NCI-H345 treated with DMSO at 0.1 percent for 48 hours (cell line): ENCODE results near the gene COL19A1.

Experiments used
- DNase-seq: peaks from one replicate; lab custom pipeline; 2025; ENCODE audit not compliant: unreplicated experiment; lab: John Stamatoyannopoulos, UW

COL19A1 gene

DNA sequence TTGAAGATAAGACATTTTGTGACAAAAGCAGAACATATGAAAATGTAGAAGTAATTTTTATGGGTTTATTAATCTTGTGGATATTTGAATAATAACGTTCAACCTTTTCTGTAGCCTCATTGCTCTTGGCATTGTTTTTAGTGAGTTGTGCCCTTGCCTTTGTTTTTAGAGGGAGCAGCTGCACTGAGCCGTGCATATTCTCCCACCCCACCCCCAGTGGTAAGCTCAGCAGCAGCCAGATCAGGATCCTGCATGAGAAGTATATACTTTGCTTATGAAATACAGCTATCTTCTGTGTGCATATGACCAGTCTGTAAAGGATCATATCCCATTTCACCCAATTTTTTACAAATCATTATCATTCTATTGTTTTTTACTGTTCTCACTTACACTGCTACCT is 252.3 kb downstream of the COL19A1 start:
- DNase-seq = no peak

DNA sequence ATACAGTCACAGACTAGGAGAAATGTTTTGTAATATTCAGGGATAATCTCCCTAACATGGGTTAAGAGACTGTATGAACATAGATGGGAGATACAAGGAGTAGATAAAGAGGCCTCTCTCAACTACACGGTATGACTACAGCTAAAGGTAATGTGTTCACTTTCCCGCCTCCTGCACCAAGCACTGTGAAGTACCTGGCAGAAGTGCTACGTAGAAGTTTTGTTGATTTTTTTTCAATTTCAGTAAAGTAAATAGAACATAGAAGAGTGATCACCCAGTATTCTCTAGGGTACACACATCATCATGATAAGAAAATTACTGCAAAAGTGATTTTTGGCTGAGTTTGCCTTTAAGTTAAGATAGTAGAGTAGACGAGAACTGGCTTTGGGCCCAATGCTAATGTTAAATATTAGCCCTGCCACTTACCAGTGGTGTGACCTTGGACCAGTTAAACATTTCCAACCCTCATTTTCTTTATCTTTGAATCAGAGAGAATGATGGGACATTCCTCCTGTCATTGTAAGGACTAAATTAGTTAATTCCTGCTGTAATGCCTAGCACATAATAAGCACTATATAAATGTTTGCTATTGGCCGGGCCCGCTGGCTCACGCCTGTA is 253.0 kb downstream of the COL19A1 start:
- DNase-seq = no peak

DNA sequence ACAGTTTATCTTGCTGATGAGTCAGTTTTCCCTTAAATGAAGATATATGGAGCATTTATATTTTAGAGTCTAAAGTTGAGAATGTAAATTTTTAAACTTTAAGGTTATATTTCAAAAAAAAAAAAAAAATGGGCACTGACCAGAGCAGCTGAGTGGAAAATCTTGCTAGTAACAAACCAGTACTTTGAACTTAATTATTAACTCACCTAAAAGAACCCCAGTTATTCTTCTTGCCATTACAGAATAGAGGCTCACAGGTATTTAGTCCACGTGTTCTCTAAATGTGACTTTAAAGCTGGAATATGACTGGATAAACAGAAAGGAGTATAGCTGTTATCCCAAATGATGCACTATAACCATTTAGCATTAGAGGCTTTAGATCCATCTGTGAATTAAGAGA is 258.1 kb downstream of the COL19A1 start:
- DNase-seq = no peak

DNA sequence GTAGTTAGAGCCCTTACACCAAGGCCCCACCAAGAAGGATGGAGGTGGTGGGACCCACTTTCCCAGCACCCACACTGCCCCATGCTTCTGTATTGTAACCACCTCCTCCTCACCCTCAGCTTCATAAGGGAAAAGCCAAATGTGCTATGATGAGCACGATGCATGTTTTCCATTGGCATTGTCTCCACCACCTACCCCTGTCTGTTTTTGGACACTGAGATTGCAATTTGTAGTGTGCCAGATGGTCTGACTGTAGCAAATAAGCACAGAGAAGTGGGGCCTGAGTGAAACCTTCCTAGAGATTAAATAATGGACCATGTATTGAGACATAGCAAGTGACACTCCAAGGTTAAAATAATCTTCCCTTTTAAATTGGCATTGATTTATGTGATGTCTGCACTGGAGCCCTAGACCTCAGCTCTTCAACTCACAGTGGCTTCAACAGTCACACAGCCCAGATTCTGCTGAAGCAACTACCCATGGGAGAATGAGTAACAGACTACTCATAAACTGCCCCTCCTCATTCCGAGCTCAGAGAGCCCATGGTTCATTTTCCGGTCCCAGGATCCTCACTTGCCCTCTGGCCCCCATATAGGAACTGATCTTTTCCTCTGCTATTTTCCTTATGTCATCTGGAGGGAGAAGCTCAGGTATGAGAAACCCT is 258.7 kb downstream of the COL19A1 start:
- DNase-seq = no peak

DNA sequence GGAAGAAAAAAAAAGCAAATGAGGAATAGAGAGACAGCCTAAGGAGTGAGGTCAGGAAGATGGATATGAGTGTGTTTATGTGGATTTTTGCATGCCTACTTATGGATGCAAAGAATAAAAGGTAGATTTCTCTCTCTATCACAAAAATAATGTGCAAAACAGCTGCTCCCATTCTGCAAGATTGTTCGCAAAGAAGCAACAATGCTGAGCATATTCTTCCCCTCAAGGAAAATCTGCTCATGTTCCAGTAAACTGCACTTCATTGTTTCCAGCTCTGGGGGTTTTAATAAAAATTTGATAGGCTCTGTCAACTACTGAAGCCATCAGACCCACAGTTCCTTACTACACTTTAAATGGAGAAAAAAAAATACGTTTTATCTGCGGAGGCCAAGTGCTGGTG is 259.2 kb downstream of the COL19A1 start:
- DNase-seq = no peak

DNA sequence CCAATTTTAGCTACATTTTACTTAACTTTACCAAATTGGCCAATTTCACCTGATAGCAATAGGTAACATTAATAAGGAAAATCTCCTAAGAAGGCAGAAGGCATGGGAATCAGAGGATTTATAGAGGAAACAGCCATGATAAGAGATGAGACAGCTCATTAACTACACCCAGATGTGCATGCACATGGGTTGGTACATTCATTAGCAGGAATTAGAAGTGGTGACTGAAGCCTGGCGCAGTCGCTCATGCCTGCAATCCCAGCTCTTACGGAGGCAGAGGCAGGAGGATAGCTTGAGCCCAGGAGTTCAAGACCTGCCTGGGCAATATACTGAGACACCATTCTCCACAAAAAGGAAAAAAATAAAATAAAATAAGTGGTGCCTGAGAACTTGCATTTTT is 263.0 kb downstream of the COL19A1 start:
- no peak for DNase-seq

DNA sequence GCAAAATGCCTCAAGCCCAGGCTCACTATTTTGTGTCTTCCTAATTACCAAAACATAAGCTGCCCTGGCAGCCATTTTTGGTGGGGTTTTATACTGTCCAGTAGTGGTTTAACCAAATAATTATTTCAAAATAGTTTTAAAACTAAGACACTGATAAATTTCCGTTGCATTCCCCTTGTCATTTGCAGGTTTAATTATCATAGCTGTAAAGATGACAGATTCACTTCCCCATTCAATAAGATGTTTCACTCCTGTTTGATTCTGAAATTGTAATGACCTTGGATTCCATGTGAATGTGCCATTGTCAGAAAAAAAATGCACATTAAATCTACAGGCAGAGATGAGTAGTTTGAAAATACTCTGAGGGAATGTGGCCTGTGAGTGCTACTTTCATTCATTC is 264.5 kb downstream of the COL19A1 start:
- DNase-seq = no peak

DNA sequence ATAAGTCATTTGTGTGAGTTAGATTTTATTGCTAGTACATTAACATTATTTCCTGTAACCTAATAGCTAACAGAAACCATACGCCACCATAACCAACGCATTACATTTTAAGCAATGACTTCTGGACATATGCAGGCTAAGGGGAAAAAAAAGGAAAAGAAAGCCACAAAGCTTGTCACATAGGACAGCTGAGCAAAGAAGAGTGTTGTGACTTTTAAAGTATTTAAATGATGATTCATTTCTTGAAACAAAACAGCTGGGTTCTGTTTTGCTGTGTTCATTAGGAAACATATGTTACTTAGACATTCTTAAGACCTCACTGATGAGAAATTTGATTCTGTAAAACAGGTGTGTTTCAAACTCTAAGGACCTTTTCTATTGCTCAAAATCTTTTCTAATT is 265.2 kb downstream of the COL19A1 start:
- no peak for DNase-seq

DNA sequence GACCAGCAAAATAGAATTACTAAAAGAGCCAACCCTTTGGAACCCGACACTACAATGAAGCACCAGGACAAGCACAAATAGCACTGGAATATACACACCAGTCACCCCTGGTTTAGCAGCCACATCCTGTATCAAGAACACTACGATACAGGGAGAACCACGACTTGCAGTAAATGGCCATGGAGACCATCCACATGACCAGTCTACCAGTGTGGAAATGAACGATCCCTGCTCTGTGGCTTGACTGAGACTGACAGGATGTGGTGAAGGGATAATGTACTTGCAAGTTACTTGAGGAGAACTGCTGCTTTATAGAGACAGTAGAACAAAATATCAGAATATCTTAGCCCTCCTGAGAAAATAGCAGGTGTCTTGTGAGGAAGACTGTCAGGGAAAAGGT is 266.9 kb downstream of the COL19A1 start:
- DNase-seq = no peak

DNA sequence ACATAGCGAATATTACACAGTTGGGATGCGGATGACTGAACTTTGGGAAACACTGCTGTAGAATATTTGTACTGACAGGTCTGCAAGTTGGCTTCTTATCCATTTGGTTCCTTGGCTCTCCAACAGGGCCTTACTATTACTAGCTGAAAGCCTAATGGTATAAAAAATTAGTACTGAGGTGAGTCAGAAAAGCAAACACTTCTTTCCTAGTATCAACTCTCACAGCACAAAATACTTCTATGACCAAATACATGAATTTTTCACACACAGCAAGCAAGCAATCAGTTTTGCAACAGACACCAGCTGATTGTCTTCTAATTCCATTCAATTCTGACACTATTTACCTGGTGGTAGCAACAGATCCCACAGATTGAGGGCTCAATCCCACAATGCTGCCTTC is 268.2 kb downstream of the COL19A1 start:
- no peak for DNase-seq

DNA sequence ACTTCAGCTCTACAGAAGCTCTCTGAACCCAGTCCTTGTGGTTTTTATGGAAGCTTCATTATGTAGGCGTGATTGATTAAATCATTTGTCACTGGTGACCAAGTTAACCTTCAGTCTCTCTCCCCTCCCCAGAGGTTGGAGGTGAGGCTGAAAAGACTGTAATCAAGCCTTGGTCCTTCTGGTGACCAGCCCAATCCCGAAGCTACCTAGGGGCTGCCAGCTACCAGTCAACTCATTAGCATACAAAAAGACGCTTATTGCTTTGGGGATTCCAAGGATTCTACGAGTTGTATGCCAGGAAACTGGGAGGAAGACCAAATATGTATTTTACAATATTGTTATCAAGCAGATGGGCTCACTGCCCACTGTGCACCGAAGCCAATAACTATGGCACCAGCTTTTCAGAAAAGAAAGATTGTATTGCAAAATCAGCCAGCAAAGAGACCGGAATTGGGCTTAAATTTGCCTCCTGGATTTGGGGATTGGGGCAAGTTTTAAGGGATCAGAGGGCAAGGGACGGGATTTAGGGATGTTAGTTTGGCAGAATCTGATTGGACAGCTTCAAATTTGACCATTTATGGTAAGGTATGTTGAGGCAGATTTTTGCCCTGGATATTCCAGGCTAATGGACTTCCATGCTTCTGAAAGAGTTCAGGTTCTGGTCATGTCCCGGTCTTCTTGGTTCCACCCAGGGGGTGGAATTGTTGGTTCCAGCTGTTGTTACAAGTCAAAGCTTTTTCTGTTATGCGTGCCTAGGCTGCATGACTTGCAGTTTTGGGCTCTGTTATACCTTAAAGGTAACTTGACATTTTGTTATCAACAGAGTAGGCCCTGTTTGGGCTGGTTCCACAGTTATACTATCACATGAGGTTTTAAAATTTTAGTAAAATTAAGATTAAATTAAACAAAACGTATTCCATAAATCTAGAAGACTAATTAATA is 269.1 kb downstream of the COL19A1 start:
- no peak for DNase-seq

DNA sequence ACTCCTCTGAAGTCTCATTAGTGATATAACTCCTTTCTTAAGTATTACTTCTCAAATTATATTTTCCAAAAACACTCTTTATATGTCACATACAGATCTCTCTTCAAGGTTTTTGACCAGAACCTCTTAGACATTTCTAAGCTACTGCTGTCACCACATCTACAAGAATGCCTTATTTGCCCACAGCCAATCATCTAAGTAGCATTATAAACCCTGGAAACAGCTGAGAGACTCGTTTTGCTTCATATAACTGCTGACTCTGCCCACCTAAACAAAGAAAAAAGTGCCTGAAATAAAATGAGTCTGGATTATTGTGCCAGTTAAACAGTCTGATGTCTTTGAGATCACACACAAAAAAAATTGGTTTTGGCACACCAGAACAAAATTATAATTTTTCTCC is 270.6 kb downstream of the COL19A1 start:
- no peak for DNase-seq

DNA sequence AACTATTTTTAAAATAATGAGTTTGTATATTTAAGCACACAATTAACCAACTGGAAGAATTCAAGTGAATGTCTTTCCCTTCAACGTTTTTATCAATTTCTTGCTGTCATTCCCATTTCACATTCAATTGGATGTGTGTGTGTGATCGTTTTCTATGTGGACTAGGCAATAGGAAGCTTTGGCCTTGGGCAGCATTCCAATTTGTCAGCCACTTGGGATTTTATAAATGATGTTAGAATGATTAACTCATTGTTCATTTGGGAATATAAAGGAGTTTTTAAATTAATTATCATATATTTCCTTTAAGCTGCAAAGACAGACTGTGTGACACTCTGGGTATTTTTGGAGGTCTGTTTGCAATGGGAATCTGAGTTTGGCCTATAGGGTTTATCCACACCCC is 274.1 kb downstream of the COL19A1 start:
- no peak for DNase-seq

DNA sequence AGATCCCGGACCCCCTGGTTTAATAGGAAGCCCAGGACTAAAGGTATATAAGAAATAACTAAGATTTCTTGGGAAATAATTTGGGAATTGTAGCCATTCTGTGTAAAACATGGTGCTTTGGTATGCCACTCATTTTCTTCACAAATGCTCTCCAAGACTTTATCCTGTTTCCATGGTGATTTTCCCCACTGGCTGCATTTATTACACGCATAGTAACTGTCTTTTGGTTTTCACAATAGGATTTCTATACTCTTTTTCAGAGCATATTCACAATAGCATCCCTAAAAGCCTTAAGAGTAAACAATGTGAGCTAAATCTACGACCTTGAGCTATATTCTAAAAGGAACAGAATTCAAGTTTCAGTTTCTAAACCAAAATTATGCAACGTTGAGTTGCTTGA is 275.7 kb downstream of the COL19A1 start:
- no peak for DNase-seq

DNA sequence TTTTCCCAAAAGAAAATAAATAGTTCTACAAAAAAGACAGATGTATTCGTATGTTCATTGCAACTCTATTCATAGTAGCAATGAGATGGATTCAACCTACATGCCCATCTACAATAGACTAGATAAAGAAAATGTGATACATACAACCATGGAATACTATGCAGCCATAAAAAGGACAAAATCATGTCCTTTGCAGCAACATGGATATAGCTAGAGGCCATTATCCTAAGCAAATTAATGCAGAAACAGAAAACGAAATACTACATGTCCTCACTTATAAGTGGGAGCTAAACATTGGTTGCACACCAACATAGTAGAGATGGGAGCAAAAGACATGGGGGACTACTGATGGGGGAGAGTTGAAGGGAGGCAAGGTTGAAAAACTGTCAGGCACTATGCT is 278.8 kb downstream of the COL19A1 start:
- DNase-seq = no peak

DNA sequence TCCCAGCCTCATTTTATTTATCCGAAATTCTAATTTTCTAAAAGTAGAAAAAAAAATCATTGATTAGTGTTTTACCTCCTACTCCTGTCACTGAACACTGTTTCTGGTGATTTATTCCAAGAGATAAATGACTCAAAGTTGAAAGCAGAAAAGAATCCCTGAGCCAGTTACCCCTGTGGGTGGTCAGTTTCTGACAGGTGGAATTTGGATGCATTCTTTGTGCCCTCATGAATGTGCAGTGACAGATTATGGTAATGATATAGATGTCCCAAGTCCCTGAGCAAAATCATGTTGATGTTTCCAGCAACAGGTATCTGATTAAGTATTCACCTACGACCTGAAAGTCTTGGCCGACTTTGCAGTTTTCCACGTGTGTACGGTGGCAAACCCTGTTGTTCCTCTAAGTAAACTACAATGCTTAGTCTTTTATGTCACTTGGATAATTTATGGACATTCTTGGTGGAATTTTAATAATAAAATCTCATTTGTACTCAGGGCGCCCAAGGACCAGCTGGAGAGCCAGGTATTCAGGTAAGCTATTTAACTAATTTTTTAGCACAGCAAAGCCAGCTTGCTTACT is 282.9 kb downstream of the COL19A1 start:
- no peak for DNase-seq

DNA sequence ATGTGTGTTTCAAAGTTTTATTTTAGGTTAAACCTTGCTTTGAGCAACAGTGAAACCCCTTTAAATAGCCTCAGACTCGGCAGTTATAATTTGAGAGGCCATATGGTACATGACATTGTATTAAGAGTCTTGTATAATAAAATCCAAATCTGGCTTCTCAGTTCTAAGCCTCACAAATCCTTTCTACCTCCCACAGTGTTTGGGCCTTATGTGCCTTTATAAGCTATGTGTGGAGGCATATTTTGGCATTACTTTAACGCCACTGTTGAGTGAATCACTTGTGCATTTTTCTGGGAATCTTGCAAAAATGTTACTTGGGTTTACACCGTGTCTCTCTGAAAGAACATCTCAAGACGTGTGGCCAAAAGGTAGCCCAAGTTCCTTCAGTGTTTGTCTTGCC is 284.2 kb downstream of the COL19A1 start:
- DNase-seq = no peak

DNA sequence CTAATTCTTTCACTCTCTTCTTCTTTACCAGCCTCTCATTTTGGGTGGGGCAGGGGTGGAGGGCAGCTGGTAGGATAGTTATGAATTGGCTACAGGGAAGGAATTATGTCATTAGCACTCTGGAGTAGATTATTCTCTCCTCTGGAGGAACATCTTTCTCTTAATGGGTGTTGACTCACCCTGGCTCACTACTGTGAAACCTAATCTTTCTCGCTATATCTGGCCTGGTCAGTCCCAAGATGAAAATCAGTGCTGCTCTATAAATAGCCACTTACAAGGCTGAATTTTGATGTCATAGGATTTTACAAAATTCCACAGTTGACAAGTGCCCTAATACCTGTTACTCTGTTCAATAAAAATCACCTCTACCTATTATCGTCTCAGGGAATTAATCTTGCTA is 285.3 kb downstream of the COL19A1 start:
- no peak for DNase-seq

DNA sequence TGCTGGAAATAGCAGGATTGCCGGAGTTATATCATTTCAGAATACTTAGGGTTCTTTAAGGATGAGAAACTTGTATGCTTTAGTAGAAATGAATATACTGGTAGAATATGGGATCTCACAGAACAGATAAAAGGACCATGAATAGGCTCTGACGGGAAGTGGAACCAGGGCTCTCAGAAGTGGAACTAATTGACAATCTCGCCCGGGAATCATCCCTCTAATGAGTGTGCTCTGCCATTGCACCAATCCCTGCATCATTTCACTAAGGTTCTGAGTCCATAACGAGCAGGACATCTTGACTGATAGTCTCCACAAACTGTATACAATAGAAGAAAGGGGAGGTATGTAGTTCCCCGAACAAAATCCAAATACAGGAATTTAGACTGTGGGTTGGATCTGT is 286.4 kb downstream of the COL19A1 start:
- no peak for DNase-seq

DNA sequence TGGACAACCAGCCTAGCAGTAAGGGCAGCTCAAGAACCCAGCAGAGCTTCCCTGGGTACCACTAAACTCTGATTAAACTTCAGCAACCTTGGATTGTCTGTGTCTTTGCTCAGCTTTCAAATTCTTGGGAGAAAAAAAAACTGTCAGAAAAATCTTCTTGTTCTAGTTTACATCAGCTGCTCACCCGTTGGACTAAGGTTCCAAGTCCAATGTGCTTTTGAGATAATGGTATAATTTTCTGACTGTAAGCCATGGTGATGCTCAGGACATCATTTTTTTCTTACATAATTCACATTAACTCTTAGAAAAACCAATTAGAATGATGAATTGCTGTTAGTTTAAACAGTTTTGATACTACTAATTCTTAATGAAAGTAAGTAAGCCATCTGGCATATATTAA is 290.7 kb downstream of the COL19A1 start:
- DNase-seq = no peak

DNA sequence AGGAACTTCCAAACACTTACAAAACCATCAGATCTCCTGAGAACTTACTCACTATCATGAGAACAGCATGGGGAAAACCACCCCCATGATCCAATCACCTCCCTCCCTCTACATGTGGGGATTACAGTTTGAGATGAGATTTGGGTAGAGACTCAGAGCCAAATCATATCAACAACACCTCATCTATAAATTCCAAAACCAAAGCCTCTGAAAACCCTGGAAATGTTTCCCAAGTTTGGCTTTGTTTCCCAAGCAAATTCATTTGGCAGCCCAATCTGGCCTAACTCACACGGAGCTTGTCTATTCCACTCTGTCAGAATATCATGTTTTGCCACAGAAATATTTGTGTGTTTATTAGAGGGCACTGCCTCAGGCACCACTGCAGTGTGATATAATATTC is 293.9 kb downstream of the COL19A1 start:
- no peak for DNase-seq

DNA sequence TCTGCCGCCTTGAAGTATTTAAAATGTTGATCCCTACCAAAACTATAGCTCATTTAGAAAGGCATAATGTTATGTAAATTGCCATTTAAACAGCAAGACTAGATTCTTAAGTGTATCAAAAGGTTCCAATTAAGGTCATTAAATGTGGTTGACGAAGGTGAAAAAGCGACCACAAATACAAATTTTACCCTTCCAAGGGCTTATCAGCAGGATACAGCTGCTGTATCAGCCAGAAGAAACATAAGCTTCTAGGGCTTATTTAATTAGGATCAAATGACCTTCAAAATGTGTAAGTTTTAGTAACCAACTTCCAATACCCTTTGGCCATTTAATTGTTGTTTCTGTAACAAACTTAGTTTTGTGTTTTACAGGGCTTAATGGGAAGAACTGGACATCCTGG is 296.6 kb downstream of the COL19A1 start:
- no peak for DNase-seq
